Measurements from ENCODE around the gene PTPRU.

PTPRU gene

GRCh38 chr1:29259802-29260441 is 23.6 kb downstream of the PTPRU start:
- Histone ChIP-seq H3K9me3 (ENCODE audit: control insufficient read depth in 1 of 2, low read length in 2 of 2) (no peaks in the 10 kb centered on the region), H3K4me3 (ENCODE audit: low read depth in 1 of 2, low read length in 2 of 2) (peak overlapping the region; percentile 40 to 54), H3K9ac (ENCODE audit: low read depth in 1 of 2, low read length in 2 of 2) (no peak overlapping the region), H3K27ac (ENCODE audit: low read depth, low read length) (no peak overlapping the region), H3K27me3 (ENCODE audit: control insufficient read depth in 1 of 2, insufficient read depth in 2 of 2, low read length in 2 of 2) (peaks cover 29 to 31% of the 10 kb centered on the region in 2 donors), H3K4me1 (ENCODE audit: control insufficient read depth in 1 of 2, insufficient read depth in 2 of 2, low read length in 2 of 2) (peaks cover 0 to 3% of the 10 kb centered on the region in 2 donors), H3K36me3 (ENCODE audit: control insufficient read depth in 1 of 2, insufficient read depth in 2 of 2, low read length in 2 of 2) (no peaks in the 10 kb centered on the region)

DNA sequence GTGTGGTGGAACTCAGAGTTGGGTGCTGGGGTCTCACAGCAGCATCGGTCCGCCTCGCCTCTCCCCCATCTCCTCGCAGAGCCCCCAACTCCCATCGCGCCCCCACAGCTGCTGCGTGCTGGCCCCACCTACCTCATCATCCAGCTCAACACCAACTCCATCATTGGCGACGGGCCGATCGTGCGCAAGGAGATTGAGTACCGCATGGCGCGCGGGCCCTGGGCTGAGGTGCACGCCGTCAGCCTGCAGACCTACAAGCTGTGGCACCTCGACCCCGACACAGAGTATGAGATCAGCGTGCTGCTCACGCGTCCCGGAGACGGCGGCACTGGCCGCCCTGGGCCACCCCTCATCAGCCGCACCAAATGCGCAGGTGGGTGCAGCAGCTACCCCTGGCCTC is 24.2 kb downstream of the PTPRU start:
- Histone ChIP-seq H3K4me3 (ENCODE audit: low read depth in 1 of 2, low read length in 2 of 2) (no peak overlapping the region), H3K9ac (ENCODE audit: low read depth in 1 of 2, low read length in 2 of 2) (no peak overlapping the region), H3K27me3 (ENCODE audit: control insufficient read depth in 1 of 2, insufficient read depth in 2 of 2, low read length in 2 of 2) (peaks cover 29 to 31% of the 10 kb centered on the region in 2 donors), H3K36me3 (ENCODE audit: control insufficient read depth in 1 of 2, insufficient read depth in 2 of 2, low read length in 2 of 2) (no peaks in the 10 kb centered on the region), H3K27ac (ENCODE audit: low read depth, low read length) (no peak overlapping the region), H3K4me1 (ENCODE audit: control insufficient read depth in 1 of 2, insufficient read depth in 2 of 2, low read length in 2 of 2) (peaks cover 0 to 3% of the 10 kb centered on the region in 2 donors), H3K9me3 (ENCODE audit: control insufficient read depth in 1 of 2, low read length in 2 of 2) (no peaks in the 10 kb centered on the region)

GRCh38 chr1:29264773-29265389 is 28.6 kb downstream of the PTPRU start:
- H3K9me3 ChIP-seq (ENCODE audit: control insufficient read depth in 1 of 2, low read length in 2 of 2): no peaks in the 10 kb centered on the region
- peaks cover 10 to 14% of the 10 kb centered on the region in 2 donors for H3K27me3 ChIP-seq (ENCODE audit: control insufficient read depth in 1 of 2, insufficient read depth in 2 of 2, low read length in 2 of 2)
- H3K36me3 ChIP-seq (ENCODE audit: control insufficient read depth in 1 of 2, insufficient read depth in 2 of 2, low read length in 2 of 2): no peaks in the 10 kb centered on the region
- H3K4me3 ChIP-seq (ENCODE audit: low read depth in 1 of 2, low read length in 2 of 2): no peak overlapping the region
- H3K4me1 ChIP-seq (ENCODE audit: control insufficient read depth in 1 of 2, insufficient read depth in 2 of 2, low read length in 2 of 2): no peaks in the 10 kb centered on the region
- H3K27ac ChIP-seq (ENCODE audit: low read depth, low read length): no peak overlapping the region
- no peak overlapping the region for H3K9ac ChIP-seq (ENCODE audit: low read depth in 1 of 2, low read length in 2 of 2)

DNA sequence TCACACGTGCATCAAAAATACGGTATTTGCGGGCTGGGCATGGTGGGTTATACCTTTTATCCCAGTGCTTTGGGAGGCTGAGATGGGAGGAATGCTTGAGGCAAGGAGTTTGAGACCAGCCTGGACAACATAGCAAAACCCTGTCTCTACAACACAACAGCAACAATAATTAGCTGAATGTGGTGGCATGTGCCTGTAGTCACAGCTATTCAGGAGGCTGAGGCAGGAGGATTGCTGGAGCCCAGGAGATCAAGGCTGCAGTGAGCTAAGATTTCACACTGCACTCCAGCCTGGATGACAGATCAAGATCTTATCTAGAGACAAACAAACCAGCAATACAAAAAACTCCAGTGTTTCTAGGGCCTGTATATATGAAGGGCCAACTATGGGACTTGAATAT is 30.6 kb downstream of the PTPRU start:
- peaks cover 0 to 3% of the 10 kb centered on the region in 2 donors for H3K27me3 ChIP-seq (ENCODE audit: control insufficient read depth in 1 of 2, insufficient read depth in 2 of 2, low read length in 2 of 2)
- peaks cover 5 to 8% of the 10 kb centered on the region in 2 donors for H3K4me1 ChIP-seq (ENCODE audit: control insufficient read depth in 1 of 2, insufficient read depth in 2 of 2, low read length in 2 of 2)
- no peak overlapping the region for H3K4me3 ChIP-seq (ENCODE audit: low read depth in 1 of 2, low read length in 2 of 2)
- no peak overlapping the region for H3K27ac ChIP-seq (ENCODE audit: low read depth, low read length)
- no peaks in the 10 kb centered on the region for H3K36me3 ChIP-seq (ENCODE audit: control insufficient read depth in 1 of 2, insufficient read depth in 2 of 2, low read length in 2 of 2)
- H3K9me3 ChIP-seq (ENCODE audit: control insufficient read depth in 1 of 2, low read length in 2 of 2): no peaks in the 10 kb centered on the region
- H3K9ac ChIP-seq (ENCODE audit: low read depth in 1 of 2, low read length in 2 of 2): no peak overlapping the region

GRCh38 chr1:29267321-29268070 is 31.2 kb downstream of the PTPRU start:
- Histone ChIP-seq H3K9me3 (ENCODE audit: control insufficient read depth in 1 of 2, low read length in 2 of 2) (no peaks in the 10 kb centered on the region), H3K36me3 (ENCODE audit: control insufficient read depth in 1 of 2, insufficient read depth in 2 of 2, low read length in 2 of 2) (no peaks in the 10 kb centered on the region), H3K9ac (ENCODE audit: low read depth in 1 of 2, low read length in 2 of 2) (no peak overlapping the region), H3K27me3 (ENCODE audit: control insufficient read depth in 1 of 2, insufficient read depth in 2 of 2, low read length in 2 of 2) (peaks cover 0 to 3% of the 10 kb centered on the region in 2 donors), H3K4me3 (ENCODE audit: low read depth in 1 of 2, low read length in 2 of 2) (no peak overlapping the region), H3K4me1 (ENCODE audit: control insufficient read depth in 1 of 2, insufficient read depth in 2 of 2, low read length in 2 of 2) (peaks cover 8% of the 10 kb centered on the region in 2 donors), H3K27ac (ENCODE audit: low read depth, low read length) (no peak overlapping the region)

DNA sequence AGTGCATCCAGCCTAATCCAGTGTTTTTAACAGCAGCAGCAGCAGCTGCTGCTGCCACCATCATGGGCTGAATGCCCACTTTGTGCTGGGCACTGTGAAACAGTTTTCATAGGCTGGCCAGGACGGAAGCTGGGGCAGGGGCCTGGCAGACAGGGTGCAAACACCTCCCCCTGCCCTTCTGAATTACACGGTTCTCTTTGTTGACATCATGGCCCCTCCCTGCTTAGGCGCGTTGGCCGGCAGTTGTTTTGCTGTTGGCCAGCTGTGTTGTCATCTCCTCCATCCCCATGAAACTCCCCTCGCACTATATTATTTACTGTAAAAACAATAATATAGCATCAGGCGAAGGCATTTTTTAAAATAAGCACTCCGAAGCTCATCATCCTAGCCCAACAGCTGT is 33.1 kb downstream of the PTPRU start:
- Histone ChIP-seq H3K36me3 (ENCODE audit: control insufficient read depth in 1 of 2, insufficient read depth in 2 of 2, low read length in 2 of 2) (no peaks in the 10 kb centered on the region), H3K9ac (ENCODE audit: low read depth in 1 of 2, low read length in 2 of 2) (no peak overlapping the region), H3K27me3 (ENCODE audit: control insufficient read depth in 1 of 2, insufficient read depth in 2 of 2, low read length in 2 of 2) (peaks cover 0 to 3% of the 10 kb centered on the region in 2 donors), H3K4me3 (ENCODE audit: low read depth in 1 of 2, low read length in 2 of 2) (no peak overlapping the region), H3K9me3 (ENCODE audit: control insufficient read depth in 1 of 2, low read length in 2 of 2) (no peaks in the 10 kb centered on the region), H3K27ac (ENCODE audit: low read depth, low read length) (no peak overlapping the region), H3K4me1 (ENCODE audit: control insufficient read depth in 1 of 2, insufficient read depth in 2 of 2, low read length in 2 of 2) (peaks cover 8% of the 10 kb centered on the region in 2 donors)

GRCh38 chr1:29270929-29271521 is 34.7 kb downstream of the PTPRU start:
- H3K4me3 ChIP-seq (ENCODE audit: low read depth in 1 of 2, low read length in 2 of 2): no peak overlapping the region
- H3K27ac ChIP-seq (ENCODE audit: low read depth, low read length): no peak overlapping the region
- H3K4me1 ChIP-seq (ENCODE audit: control insufficient read depth in 1 of 2, insufficient read depth in 2 of 2, low read length in 2 of 2): peaks cover 8% of the 10 kb centered on the region in 2 donors
- no peaks in the 10 kb centered on the region for H3K9me3 ChIP-seq (ENCODE audit: control insufficient read depth in 1 of 2, low read length in 2 of 2)
- peaks cover 0 to 3% of the 10 kb centered on the region in 2 donors for H3K27me3 ChIP-seq (ENCODE audit: control insufficient read depth in 1 of 2, insufficient read depth in 2 of 2, low read length in 2 of 2)
- H3K36me3 ChIP-seq (ENCODE audit: control insufficient read depth in 1 of 2, insufficient read depth in 2 of 2, low read length in 2 of 2): no peaks in the 10 kb centered on the region
- no peak overlapping the region for H3K9ac ChIP-seq (ENCODE audit: low read depth in 1 of 2, low read length in 2 of 2)

DNA sequence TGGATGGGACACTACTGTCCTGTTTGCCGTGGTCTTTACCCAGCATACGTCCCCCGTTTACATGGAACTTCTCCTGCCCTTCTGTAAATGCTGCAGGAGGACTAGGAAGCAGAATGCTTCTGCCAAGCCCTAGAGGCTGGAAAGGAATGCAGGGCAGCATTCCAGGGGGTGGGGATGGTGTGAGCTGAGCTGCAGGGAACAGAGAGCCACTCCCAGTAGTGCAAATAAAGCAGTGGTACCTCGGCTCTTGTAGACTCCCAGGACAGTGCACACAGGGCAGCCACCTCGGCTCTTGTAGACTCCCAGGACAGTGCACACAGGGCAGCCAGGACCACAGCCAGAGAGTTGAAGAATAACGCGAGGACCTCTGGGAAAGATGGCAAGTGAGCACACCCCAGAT is 35.4 kb downstream of the PTPRU start:
- Histone ChIP-seq H3K4me1 (ENCODE audit: control insufficient read depth in 1 of 2, insufficient read depth in 2 of 2, low read length in 2 of 2) (peaks cover 8% of the 10 kb centered on the region in 2 donors), H3K27me3 (ENCODE audit: control insufficient read depth in 1 of 2, insufficient read depth in 2 of 2, low read length in 2 of 2) (peaks cover 0 to 3% of the 10 kb centered on the region in 2 donors), H3K4me3 (ENCODE audit: low read depth in 1 of 2, low read length in 2 of 2) (no peak overlapping the region), H3K36me3 (ENCODE audit: control insufficient read depth in 1 of 2, insufficient read depth in 2 of 2, low read length in 2 of 2) (no peaks in the 10 kb centered on the region), H3K27ac (ENCODE audit: low read depth, low read length) (no peak overlapping the region), H3K9ac (ENCODE audit: low read depth in 1 of 2, low read length in 2 of 2) (no peak overlapping the region), H3K9me3 (ENCODE audit: control insufficient read depth in 1 of 2, low read length in 2 of 2) (no peaks in the 10 kb centered on the region)

- H3K9ac ChIP-seq (ENCODE audit: low read depth in 1 of 2, low read length in 2 of 2): no peak overlapping the region
- no peaks in the 10 kb centered on the region for H3K9me3 ChIP-seq (ENCODE audit: control insufficient read depth in 1 of 2, low read length in 2 of 2)
- H3K4me1 ChIP-seq (ENCODE audit: control insufficient read depth in 1 of 2, insufficient read depth in 2 of 2, low read length in 2 of 2): peaks cover 8% of the 10 kb centered on the region in 2 donors
- H3K4me3 ChIP-seq (ENCODE audit: low read depth in 1 of 2, low read length in 2 of 2): no peak overlapping the region
- no peak overlapping the region for H3K27ac ChIP-seq (ENCODE audit: low read depth, low read length)
- H3K36me3 ChIP-seq (ENCODE audit: control insufficient read depth in 1 of 2, insufficient read depth in 2 of 2, low read length in 2 of 2): no peaks in the 10 kb centered on the region
- peaks cover 0 to 3% of the 10 kb centered on the region in 2 donors for H3K27me3 ChIP-seq (ENCODE audit: control insufficient read depth in 1 of 2, insufficient read depth in 2 of 2, low read length in 2 of 2)
Observed at GRCh38 chr1:29272147-29272907, 36.0 kb downstream of the PTPRU start.

All from duodenal mucosa (tissue), 2 donors.